ENCODE data around the gene ABI2.

The ABI2 gene

DNA sequence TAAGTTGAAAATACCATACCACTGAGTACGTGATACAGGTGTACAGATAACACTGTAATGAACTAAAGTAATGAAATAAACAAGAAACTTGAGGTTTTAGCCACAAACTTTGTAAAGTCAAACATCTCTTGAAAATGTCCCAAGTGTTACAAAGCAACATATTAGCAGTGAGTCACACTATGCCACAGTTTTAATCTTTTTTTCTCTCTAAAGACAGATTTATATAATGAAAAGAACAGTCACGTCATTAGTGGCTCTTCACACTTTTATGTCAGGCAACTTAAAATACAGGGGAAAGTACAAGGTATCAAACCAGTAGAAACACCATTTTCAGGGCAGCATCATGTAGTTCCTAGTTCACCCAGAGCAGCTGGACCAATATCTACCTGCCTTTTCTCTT is 164.8 kb downstream of the ABI2 start:
- Mint-ChIP-seq H3K4me1 (ENCODE audit: low read depth) (peaks cover 9% of the 10 kb centered on the region), H3K27me3 (ENCODE audit: low read depth) (no peaks in the 10 kb centered on the region), H3K4me3 (no peak overlapping the region), H3K27ac (no peak overlapping the region), H3K36me3 (ENCODE audit: low read depth) (no peaks in the 10 kb centered on the region), H3K9me3 (no peaks in the 10 kb centered on the region)
- DNase-seq (ENCODE audit: low spot score): no peak
